ENCODE data around the gene NCAM1.
"Not testable (repeated sequence)": the region's sequence is repeated elsewhere in the genome, so short reads cannot be mapped to it uniquely, and the experiment has no call there.

NCAM1 gene

DNA sequence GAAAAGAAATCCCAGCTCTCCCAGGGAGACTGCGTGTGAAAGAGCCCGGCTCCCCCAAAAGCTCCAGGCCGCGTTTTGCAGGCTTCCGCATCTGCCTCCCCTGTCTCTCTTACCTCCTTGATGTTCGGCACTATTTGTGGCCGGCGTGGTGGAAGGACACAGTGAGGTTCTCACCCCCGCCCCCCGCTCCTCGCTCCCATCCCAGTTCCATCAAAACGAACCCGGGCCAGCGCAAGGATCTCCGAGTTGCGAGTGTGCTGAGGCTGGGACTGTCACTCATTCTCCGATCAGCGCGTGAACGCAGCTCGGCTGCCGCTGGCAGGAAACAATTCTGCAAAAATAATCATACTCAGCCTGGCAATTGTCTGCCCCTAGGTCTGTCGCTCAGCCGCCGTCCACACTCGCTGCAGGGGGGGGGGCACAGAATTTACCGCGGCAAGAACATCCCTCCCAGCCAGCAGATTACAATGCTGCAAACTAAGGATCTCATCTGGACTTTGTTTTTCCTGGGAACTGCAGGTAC, at the start of gene NCAM1:
NCAM1 (plus strand) TSS at position 275 of the 523 bp plus-strand sequence.
- DNase-seq (ENCODE audit: low read depth in 2 of 2), result peak in 1 of 2 donors; percentile 9

DNA sequence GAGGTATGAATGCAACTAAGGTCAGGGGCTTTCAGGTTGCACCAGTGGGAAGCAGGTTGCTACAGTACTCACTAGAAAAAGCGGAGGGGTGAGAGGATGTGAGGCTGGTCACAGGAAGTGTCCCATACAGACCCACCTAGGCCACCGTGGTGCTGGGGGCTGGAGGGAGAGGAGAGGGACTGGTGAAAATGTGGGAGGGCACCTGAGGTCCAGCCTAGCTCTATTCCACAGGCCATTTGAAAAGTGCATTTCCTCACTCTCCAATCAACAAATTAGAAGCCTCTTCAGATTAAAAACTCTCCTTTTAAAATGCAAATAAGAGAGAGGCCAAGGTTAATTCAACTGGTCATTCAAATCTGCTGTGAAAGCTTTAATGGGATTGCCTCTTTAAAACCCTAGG, 38.6 kb upstream of the NCAM1 start:
- no peak for DNase-seq (ENCODE audit: low read depth in 2 of 2)

DNA sequence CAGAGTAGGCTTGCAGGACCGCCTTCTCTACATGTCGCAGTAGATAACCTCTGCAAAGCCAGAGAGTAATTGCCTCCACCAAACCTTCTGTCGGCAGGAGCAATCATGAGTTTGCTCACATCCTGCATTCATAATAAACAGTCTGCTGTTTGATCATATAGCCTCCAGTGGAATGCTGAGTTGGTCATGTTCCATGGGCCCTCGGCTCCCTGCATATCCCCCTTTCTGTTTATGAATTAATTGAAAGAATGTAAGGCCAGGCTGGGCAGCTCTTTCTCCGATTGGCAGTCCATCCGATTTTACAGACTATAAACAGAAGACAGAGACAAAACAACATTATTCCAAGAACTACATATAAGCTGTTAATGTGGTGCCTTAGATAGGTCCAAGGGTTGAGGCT, 36.4 kb upstream of the NCAM1 start:
- DNase-seq (ENCODE audit: low read depth in 2 of 2), result not testable (repeated sequence)

DNA sequence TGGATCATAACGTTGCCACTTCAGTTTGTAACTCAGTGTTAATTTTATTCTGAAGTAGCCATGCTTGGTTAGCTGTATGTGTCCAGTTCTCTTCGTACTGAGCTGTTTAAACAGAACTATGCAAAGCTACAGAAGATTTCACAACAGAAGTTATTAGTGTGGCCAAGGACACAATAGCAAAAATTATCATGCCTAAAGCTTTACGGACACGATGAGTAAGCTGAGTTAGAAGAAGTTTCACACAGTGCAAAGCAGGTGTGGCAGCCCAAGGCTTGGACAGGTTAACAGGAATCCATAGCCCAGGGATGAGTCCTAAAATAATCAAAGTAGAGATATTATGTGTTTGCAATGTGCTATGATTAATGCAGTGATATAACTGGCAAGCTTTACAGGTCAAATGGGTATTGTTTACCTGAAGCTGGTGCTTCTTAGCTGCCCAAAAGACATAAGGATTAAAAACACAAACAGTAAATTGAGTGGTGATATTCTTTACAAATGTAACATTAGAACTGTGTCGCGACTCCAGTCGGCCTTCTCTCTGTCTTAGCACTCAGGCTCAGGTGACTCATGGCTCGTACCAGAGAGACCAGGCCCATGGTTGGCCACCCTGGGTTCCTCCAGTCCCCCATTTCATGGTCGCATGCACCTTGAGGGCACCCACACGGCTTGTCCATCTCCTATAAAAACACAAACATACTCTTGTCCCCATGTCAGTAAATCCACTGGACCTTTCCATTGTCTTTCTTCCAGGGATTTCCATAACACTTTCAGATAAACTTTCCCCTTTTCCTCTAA, 35.5 kb upstream of the NCAM1 start:
- no peak for DNase-seq (ENCODE audit: low read depth in 2 of 2)

DNA sequence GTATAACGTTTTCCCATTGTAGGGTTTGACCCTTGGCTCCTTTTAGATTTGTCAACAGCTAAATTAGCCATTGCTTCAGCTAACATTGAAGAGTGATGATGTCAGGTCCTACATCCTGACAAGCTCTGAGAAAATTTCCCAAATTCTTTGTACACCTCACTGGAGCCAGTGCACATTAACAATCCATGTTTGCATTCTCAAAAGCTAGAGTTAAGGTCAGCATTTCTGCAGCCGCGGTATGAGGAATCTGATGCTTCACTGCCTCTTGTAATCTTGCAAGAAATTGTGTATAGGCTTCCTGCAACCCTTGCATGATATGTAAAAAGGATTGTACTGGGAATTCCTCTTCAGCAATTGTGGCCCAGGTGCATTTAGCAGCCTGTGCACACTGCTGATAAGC, 33.1 kb upstream of the NCAM1 start:
- no peak for DNase-seq (ENCODE audit: low read depth in 2 of 2)

DNA sequence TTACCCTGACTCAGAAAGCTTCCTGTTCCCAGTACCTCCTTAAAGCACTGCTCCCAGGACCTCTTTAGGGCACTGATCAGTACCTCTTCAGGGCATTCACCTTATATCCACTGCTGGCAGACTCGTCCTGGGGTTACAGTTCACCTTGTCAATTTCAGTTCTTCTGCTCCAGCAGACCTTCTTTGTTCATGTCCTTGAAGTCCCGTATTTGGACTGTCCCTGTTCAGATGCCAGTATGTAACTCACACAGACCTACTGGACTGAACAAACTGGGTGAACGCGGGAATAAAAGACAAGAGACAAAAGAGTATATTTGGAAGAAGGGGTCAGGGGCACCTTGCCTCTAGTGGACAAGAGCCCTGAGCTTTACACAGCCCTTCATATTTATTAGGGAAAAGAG, 31.8 kb upstream of the NCAM1 start:
- no peak for DNase-seq (ENCODE audit: low read depth in 2 of 2)

DNA sequence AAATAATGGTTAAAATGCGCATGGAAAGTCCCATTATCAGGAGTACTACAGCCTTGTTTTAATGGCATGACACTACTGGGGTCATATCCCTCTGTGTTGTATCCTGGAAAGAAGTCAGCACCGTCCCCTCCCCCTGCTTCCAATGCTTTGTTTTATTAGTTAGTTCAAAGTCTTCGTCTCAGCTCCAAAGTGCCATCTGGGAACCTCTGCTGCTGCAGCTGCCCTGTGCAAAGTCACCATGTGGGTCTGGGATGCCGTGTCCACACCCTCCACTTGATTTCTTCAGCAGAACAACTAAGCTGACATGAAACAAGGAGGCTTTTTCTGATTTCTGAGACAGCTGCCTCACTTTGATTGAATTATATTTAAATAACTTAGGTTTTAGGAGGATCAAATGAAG, 29.5 kb upstream of the NCAM1 start:
- no peak for DNase-seq (ENCODE audit: low read depth in 2 of 2)

DNA sequence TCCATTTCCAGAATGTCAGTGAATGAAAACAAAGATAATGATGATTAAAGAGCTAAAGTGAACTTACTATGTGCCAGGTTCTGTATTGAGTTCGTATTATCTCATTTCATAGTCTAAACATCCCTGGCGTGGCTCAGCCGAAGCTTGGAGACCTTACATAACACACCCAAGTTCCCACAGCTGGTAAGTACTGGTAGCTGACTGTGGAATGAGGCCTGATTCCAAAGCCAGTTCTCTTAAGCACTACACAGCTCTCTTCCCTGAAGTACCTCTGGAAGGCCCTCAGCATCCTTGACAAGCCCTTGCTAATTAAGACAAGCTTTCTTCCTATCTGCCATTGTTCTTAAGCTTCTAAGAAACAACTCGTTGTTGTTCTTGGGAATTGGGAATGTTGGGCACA, 28.6 kb upstream of the NCAM1 start:
- no peak for DNase-seq (ENCODE audit: low read depth in 2 of 2)

DNA sequence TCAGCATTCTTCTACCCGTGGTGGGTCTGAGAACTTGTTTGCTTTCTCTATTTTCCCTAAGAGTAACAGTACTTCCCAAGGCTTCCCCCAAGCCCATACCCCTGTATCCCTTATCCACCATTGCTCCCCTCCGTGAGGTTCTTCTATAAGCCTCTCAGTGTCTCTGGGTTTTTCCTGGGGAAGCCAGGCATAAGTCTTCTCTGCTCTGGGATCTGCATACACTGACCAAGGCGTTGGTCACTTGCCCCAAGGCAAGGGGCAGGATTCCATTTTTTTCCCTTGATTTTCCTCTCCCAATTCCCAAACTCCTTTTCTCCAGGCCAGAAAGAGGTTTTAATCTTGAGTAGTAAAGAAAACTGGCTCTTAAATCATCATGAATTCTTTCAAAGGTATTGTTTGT, 27.2 kb upstream of the NCAM1 start:
- DNase-seq (ENCODE audit: low read depth in 2 of 2), result no peak

DNA sequence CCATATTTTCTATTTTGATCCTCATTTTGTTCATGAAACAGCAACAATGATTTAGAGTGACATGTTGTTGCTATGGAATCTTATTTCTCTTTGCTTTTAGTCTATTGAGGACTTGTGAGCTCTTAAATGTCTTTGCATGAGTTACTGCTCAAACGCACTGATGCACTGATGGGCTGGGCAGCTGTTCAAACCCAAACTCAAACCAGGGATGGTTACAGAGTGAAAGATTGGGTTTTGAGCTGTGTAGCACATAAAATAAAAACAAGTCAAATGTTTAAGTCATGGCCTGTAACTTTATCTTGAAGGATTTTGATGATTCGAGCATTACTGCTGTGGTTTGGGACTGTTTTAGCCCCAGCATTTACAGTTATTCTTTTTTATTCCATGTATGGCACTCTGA, 20.1 kb upstream of the NCAM1 start:
- DNase-seq (ENCODE audit: low read depth in 2 of 2), result no peak

DNA sequence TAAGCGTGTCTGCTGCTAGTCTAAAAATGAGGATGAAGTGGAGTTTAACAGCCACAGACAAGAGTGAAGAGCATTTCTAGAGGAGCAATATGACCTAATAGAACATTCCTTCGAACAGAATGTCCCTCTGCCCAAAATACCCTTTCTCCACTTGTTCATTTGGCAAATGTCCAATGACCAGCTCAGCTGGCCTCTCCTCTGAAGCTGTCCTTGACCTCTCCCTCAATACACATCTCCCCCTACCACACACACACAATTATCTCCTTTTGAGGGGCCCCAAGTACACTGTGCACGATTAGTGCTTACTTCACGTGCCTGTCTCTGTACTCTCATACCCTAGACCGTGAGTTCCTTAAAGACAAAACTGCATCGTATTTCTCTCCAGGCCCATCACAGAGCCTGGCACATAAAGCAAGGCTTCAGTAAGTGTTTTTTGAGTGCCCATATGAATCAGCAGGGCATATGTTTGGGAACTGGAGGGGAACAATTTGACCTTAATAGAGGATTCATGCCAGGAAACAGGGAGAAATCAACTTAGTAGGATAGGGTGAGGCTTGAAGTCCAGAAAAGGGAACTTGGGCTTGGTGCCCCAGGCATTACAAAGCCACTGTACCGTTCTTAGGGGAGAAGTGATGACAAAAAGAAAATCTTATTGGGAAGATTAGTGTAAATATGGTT, 18.1 kb upstream of the NCAM1 start:
- no peak for DNase-seq (ENCODE audit: low read depth in 2 of 2)

DNA sequence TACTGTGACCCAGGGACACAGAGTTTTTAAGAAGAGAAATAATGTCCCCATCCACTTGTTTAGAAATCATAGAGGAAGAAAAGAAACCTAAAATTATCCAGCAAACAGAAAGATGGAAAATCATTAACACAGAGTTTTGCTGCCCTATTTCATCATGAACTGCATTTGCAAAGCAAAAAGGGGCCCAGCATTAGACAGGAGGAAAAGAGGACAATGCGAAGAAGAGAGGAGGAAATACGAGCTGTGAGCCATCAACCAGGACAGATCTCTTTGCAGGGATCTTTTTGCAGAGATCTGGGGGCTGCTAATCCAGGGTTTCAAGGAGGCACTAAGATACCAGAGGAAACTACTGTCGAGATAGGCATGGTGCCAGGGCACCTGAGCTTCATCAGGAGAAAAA, 14.4 kb upstream of the NCAM1 start:
- DNase-seq (ENCODE audit: low read depth in 2 of 2), result no peak

DNA sequence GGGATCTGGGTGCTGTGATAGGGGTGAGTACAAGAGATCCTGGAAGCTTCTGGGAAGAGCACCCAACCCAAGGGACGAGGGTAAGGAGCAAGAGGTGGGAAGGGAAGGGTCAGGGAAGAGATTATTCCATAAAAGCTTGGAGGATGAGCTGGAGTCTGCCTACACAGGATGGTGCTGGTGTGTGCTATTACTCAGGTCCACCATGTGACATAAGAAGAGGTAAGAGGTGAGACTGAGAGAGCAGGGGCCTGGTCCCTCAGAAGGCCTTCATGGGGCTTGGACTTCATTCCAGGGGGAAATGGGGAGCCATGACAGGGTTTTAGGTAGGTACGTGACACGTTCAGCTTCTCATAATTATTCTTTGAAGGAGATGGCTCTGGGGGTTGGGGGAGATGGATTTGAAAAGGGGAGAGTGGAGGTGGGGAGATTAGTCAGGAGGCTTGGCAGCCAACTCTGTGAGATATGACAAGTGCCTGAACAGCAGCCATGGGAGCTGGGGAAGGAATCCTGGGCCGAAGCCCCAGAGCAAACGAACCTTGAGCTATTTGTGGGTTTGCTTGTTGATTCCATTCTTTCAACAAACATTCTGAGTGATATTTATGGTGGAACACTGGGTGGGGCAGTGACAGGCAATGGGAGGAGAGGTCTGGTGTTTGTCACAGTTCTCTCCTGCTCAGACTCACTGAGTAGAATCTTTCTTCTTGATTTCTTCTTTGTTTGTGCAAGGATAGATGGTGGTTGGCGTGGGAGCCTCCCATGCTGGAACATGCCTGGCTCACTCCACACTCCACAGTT, 11.2 kb upstream of the NCAM1 start:
- DNase-seq (ENCODE audit: low read depth in 2 of 2), result no peak

DNA sequence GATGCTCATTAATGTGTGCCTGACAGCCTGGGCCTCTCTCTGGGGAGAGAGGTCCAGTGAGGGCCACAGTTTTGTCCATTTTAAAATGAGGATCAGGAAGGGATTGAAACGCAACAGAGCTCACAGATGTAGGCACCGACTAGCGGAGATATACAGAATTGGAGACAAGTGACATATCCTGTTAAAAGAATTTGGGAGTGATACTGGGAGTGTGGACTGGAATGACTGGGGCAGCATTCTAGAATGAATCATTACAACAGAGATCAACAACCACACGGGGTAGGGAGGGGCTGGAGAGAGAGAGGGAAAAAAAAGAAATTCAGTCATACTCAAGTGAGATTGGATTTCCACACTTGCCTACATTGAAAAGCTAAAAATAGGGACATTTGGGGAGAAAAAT, 2.5 kb upstream of the NCAM1 start:
- no peak for DNase-seq (ENCODE audit: low read depth in 2 of 2)

DNA sequence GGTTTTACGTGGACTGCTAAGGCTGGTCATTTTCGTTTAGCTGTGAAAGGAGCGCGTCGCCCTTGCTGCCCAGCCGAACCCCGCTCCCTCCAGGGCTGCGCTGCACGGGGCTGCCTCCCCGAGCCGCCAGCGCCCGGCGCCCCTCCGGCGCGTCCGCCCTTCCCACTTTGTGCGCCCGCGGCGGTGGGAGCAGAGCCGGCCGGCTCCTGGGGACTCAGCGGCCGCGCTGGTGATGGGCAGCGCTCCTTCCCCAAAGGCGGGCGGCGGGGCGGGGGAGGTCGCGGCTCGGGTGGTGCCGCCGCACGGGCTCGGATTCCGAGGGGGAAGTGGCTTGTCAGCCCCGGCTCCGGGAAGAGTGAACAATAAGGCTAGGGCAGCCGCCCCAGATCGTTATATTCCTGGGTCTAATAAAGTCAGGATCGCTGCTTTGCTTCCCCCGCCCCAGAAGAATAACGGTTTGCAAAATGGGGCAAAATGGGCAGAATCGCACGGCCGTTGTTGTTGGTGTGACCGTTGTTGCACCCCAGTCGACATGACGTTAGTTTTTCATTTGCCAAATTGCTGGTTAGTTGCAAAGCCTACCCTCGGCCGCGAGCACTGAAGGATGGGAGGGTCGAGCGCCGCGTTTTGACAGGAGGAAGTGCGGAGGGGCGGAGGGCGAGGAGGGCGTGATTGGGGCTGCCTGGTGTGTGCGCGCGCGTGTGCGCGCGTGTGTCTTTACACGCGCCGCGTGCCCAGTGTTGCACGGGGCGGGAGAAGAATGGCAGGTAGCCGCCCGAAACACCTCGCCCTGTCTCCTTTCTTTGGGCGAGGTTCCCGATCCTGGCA, 745 bp downstream of the NCAM1 start:
- DNase-seq (ENCODE audit: low read depth in 2 of 2), result no peak

DNA sequence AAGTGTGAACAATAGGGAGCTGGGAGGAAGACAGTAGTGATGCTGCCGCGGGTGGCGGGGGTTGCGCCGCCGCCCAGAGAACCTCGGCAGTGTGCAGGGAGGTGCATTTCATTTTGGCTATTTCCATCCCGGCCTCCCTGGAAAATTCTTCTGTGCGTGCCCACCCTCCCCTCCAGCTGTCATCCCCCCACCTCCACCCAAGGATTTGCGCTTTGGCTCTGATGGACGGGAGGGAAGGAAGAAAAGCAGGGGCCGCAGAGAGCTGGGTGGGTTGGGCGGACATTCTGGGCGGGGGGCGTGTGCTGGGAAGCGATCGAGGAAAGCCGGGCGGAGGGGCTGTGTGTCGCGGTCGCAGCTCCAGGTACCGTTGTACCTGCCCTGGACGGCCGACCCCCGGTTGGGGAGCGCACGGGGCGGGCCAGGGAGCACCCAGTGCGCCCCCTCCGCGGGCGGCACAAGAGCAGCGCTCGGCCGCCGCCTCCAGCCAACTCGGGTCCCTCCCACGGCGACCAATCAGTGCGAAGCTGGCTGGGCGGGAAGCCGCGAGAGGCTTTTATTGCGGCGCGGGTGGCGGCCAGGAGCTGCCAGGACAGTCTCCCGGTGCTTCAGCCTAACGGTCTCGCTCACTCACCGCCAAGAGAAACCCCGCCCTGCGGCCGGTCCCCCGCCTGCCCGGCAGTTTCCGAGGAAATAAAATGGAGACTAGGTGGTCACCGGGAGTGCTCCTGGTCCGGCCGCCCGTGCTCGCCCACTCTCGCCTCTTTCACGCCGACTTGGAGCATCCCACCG, 1.6 kb downstream of the NCAM1 start:
- DNase-seq (ENCODE audit: low read depth in 2 of 2), result no peak

DNA sequence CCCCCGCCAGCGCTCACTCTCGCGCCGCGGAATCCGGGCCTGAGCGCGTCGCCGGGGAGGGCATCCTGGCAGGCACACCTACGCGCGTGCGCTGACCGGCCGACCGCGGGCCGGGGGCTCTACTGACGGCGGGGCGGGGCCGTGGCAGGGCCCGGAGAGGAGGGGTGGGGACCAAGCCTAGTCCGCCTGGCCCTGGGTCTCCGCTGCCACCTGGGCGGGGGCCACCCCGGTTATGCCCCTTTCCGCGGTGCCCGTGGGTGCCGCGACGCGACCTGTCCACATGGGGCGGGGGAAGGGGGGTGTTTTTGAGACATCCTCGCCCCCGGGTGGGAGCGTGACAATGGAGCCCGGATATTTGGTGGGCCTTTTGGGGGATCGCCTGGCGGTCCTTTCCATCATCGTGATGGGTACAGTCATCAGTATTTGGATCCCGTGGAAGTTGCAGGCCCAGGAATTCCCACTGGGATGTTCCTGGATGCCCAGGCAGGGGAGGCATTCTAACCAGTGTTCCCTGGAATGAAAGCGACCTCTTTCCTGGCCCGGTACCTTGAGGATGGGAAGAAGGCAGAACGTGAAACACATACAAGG, 2.2 kb downstream of the NCAM1 start:
- DNase-seq (ENCODE audit: low read depth in 2 of 2), result no peak

DNA sequence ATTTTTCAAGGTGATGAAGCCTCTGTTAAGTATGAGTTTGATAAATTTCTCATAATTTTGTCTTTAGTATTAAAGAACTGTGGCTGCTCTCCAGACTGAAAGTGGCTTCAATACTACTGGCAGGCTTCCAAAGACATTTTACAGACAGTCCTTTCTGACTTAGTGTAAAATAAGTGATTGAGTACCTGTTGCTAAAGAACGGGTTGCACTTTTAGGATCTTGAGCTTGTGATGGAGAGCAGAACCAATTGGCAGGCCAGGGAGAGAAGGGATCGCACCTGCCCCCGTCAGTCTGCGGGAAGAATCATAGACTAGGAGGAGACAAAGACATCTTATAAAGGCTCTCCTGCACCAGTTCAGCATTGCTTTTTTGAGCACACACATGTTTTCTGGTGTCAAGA, 4.4 kb downstream of the NCAM1 start:
- no peak for DNase-seq (ENCODE audit: low read depth in 2 of 2)

DNA sequence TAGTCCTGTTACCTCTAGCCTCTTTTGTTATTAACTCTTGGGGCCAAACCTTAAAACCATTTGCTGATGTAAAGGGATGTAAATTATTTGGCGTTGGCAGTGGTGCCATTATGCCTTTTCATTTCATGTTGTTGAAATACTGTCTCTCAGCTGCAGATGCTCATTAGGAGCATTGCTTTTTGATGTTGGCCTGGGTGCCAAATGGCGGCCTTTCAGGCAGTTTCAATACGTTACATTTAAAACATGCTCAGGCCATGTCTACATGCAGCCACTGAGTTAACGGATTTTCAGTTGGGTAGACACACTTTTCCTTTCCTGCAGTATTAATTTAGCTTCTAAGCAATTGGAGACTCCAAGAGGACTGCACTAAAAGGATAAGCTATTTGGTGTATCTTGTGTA, 5.3 kb downstream of the NCAM1 start:
- no peak for DNase-seq (ENCODE audit: low read depth in 2 of 2)

DNA sequence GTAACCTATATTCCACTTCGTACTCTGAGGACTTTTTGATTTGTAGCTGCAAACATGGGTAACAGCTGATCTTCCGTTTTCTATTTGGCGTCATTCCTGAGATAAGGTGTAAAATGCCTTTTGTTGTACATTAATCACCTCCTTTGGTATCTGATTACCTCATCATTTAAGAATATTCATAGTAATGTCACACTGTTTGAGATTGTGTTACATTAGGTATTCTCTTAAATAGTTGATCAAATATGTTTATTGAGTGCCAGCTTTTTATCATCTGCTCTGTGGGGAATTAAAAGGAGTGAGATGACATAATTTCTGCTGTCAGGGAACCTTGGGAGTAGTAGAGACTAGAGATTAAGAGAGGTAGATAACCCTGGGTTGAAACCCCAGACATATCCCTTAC, 5.9 kb downstream of the NCAM1 start:
- DNase-seq (ENCODE audit: low read depth in 2 of 2), result no peak

Data from stimulated activated CD4-positive, alpha-beta T cell treated with anti-CD3 and anti-CD28 coated beads, Interleukin-15, amount 100 ng/mL, for 48 hours (primary cell).